H9 (cell line): ENCODE measurements around the gene FSTL4. TPM values are rescaled to one million over a fixed set of nuclear protein-coding genes. Genes with fewer than 3 reads are reported as not detected.

ENCODE experiments used
- DNase-seq: peaks from one replicate; pipeline ENCODE4 v3.0.0-alpha.2; 2017
- H2AFZ ChIP-seq: one replicate; pipeline ENCODE4 v1.6.1; 2013; ENCODE audit warnings: mild to moderate bottlenecking, low read length, control low read depth, moderate library complexity
- H2AK5ac ChIP-seq: 2 replicates; pipeline ENCODE4 v1.6.1; 2013; ENCODE audit warnings: low read length, control low read depth, mixed read lengths; ENCODE audit not compliant: insufficient read length
- H2BK120ac ChIP-seq: one replicate; pipeline ENCODE4 v1.6.1; 2013; ENCODE audit warnings: low read depth, mild to moderate bottlenecking, low read length, control low read depth, inconsistent platforms; ENCODE audit not compliant: poor library complexity, severe bottlenecking
- H2BK12ac ChIP-seq: 2 replicates; pipeline ENCODE4 v1.6.1; 2013; ENCODE audit warnings: low read length, control low read depth, mixed read lengths, low read depth; ENCODE audit not compliant: insufficient read length
- H2BK15ac ChIP-seq: 2 replicates; pipeline ENCODE4 v1.6.1; 2013; ENCODE audit warnings: low read depth, low read length, control low read depth
- H2BK20ac ChIP-seq: one replicate; pipeline ENCODE4 v1.6.1; 2013; ENCODE audit warnings: low read depth, mild to moderate bottlenecking, low read length, control low read depth, inconsistent platforms; ENCODE audit not compliant: poor library complexity, severe bottlenecking
- H2BK5ac ChIP-seq: 2 replicates; pipeline ENCODE4 v1.6.1; 2013; ENCODE audit warnings: low read length, control low read depth, mixed read lengths; ENCODE audit not compliant: insufficient read length
- H3K14ac ChIP-seq: 2 replicates; pipeline ENCODE4 v1.6.1; 2013; ENCODE audit warnings: low read length, control low read depth; ENCODE audit not compliant: insufficient read depth
- H3K18ac ChIP-seq: 2 replicates; pipeline ENCODE4 v1.6.1; 2013; ENCODE audit warnings: low read depth, mild to moderate bottlenecking, mixed read lengths, low read length, control low read depth; ENCODE audit not compliant: insufficient read length
- H3K23ac ChIP-seq: 2 replicates; pipeline ENCODE4 v1.6.1; 2013; ENCODE audit warnings: low read length, control low read depth, mixed read lengths, low read depth; ENCODE audit not compliant: insufficient read length
- H3K23me2 ChIP-seq: 2 replicates; pipeline ENCODE4 v1.6.1; 2013; ENCODE audit warnings: low read depth, mild to moderate bottlenecking, mixed read lengths, low read length, control low read depth; ENCODE audit not compliant: insufficient read length, poor library complexity, severe bottlenecking
- H3K27ac ChIP-seq: 2 replicates; pipeline ENCODE4 v1.5.1; 2013; ENCODE audit warnings: low read length, control low read depth, mixed read lengths, low read depth; ENCODE audit not compliant: insufficient read length
- H3K27me3 ChIP-seq: 2 replicates; pipeline ENCODE4 v1.6.1; 2013; ENCODE audit warnings: low read length, control low read depth, inconsistent platforms; ENCODE audit not compliant: insufficient read depth
- H3K4ac ChIP-seq: 2 replicates; pipeline ENCODE4 v1.6.1; 2013; ENCODE audit warnings: low read depth, mild to moderate bottlenecking, control low read depth, inconsistent platforms, low read length, moderate library complexity
- H3K4me1 ChIP-seq: 2 replicates; pipeline ENCODE4 v1.6.1; 2013; ENCODE audit warnings: low read length, control low read depth, inconsistent platforms; ENCODE audit not compliant: insufficient read depth
- H3K4me2 ChIP-seq: 2 replicates; pipeline ENCODE4 v1.6.1; 2013; ENCODE audit warnings: low read length, control low read depth, mixed read lengths; ENCODE audit not compliant: insufficient read length, insufficient read depth
- H3K56ac ChIP-seq: 2 replicates; pipeline ENCODE4 v1.6.1; 2013; ENCODE audit warnings: low read depth, mild to moderate bottlenecking, mixed read lengths, low read length, control low read depth; ENCODE audit not compliant: insufficient read length
- H3K79me1 ChIP-seq: 2 replicates; pipeline ENCODE4 v1.6.1; 2013; ENCODE audit warnings: low read depth, mild to moderate bottlenecking, moderate library complexity, low read length, control low read depth, inconsistent platforms; ENCODE audit not compliant: insufficient read depth, poor library complexity, severe bottlenecking
- H3K79me2 ChIP-seq: 2 replicates; pipeline ENCODE4 v1.6.1; 2013; ENCODE audit warnings: low read length, control low read depth, inconsistent platforms; ENCODE audit not compliant: insufficient read depth
- H3K9ac ChIP-seq: 2 replicates; pipeline ENCODE4 v1.6.1; 2013; ENCODE audit warnings: low read length, control low read depth, mixed read lengths; ENCODE audit not compliant: insufficient read length; ENCODE audit errors: extremely low read depth
- H3K9me3 ChIP-seq: one replicate; pipeline ENCODE4 v1.6.1; 2013; ENCODE audit warnings: low read depth, low read length, inconsistent platforms; ENCODE audit not compliant: control insufficient read depth
- H3T11ph ChIP-seq: one replicate; pipeline ENCODE4 v1.6.1; 2013; ENCODE audit warnings: mild to moderate bottlenecking, low read length, control low read depth, inconsistent platforms
- H4K20me1 ChIP-seq: one replicate; pipeline ENCODE4 v1.6.1; 2013; ENCODE audit not compliant: control insufficient read depth, insufficient read length, insufficient read depth
- H4K5ac ChIP-seq: 2 replicates; pipeline ENCODE4 v1.6.1; 2013; ENCODE audit warnings: low read depth, mild to moderate bottlenecking, mixed read lengths, low read length, control low read depth; ENCODE audit not compliant: insufficient read length
- H4K8ac ChIP-seq: replicated peaks from 2 replicates; pipeline ENCODE4 v1.6.1; 2013; ENCODE audit warnings: low read length, control low read depth, mixed read lengths, low read depth; ENCODE audit not compliant: insufficient read length
- H4K91ac ChIP-seq: 2 replicates; pipeline ENCODE4 v1.6.1; 2013; ENCODE audit warnings: low read depth, mild to moderate bottlenecking, moderate library complexity, mixed read lengths, low read length, control low read depth; ENCODE audit not compliant: insufficient read length
- H3K27ac Mint-ChIP-seq, 3 experiments: 2 replicates in 2 of 3; 3 replicates in 1 of 3; pipeline ENCODE4 v1.8.0; 2020 to 2021; ENCODE audit warnings: mixed read lengths in 3 of 3, mild to moderate bottlenecking in 1 of 3, moderate library complexity in 1 of 3
- H3K27me3 Mint-ChIP-seq: 2 replicates; pipeline ENCODE4 v1.8.0; 2021; ENCODE audit warnings: low read depth, mild to moderate bottlenecking, moderate library complexity, mixed read lengths
- H3K36me3 Mint-ChIP-seq, 3 experiments: 2 replicates in 2 of 3; 3 replicates in 1 of 3; pipeline ENCODE4 v1.8.0; 2020 to 2021; ENCODE audit warnings: low read depth in 3 of 3, mixed read lengths in 3 of 3; ENCODE audit not compliant: insufficient read depth in 1 of 3
- H3K4me1 Mint-ChIP-seq, 2 experiments: 2 replicates each; pipeline ENCODE4 v1.8.0; 2020; ENCODE audit warnings: mixed read lengths in 2 of 2
- H3K4me3 Mint-ChIP-seq, 2 experiments: 2 replicates in 1 of 2; 3 replicates in 1 of 2; pipeline ENCODE4 v1.8.0; 2020 to 2021; ENCODE audit warnings: mild to moderate bottlenecking in 2 of 2, mixed read lengths in 2 of 2, moderate library complexity in 1 of 2
- H3K9me3 Mint-ChIP-seq, 2 experiments: 2 replicates in 1 of 2; 3 replicates in 1 of 2; pipeline ENCODE4 v1.8.0; 2020; ENCODE audit warnings: mild to moderate bottlenecking in 2 of 2, mixed read lengths in 2 of 2, moderate library complexity in 1 of 2
- WGBS: extraction: QIAGEN DNeasy Blood & Tissue Kit; methylation state at CpG from one replicate; pipeline ENCODE4 v1.1.7; 2013; ENCODE audit warnings: missing lambda C conversion rate, low lambda C conversion rate, mixed read lengths; ENCODE audit not compliant: insufficient read length; ENCODE audit errors: extremely low coverage; 5-methylcytosine and 5-hydroxymethylcytosine counted together
- total RNA-seq: library from RNA; stranded (reverse); gene quantifications from 2 replicates; pipeline ENCODE4 v1.2.1, GENCODE V29; 2021
- TF ChIP-seq, protein P1 (sequence below): fragments of 200-600 bp; sonication (generic); conservative IDR thresholded peaks from 3 replicates; pipeline ENCODE4 v1.8.0; 2021; ENCODE audit warnings: antibody characterized with exemption, mild to moderate bottlenecking

FSTL4 gene
- total RNA-seq, 1 experiment from 2014 or later = 5.7 TPM

- Histone ChIP-seq H3K27me3 (no peaks in the 10 kb centered on the region), H3K79me1 (no peaks in the 10 kb centered on the region), H3K4ac (no peak overlapping the region), H3K14ac (no peak overlapping the region), H3K23me2 (no peaks in the 10 kb centered on the region), H3K9me3 (no peaks in the 10 kb centered on the region), H3K18ac (no peak overlapping the region), H4K20me1 (no peaks in the 10 kb centered on the region), H3K4me1 (no peaks in the 10 kb centered on the region), H2BK5ac (no peak overlapping the region), H2AFZ (no peak overlapping the region), H3K4me2 (no peak overlapping the region), H3K56ac (no peak overlapping the region), H2BK15ac (no peak overlapping the region), H3K9ac (no peak overlapping the region), H2BK12ac (no peak overlapping the region), H2BK20ac (no peak overlapping the region), H4K5ac (no peak overlapping the region), H3K27ac (no peak overlapping the region), H4K91ac (no peak overlapping the region), H3K23ac (no peak overlapping the region), H3T11ph (no peak overlapping the region), H2BK120ac (no peak overlapping the region), H4K8ac (no peak overlapping the region), H3K79me2 (no peaks in the 10 kb centered on the region), H2AK5ac (no peak overlapping the region)
- no CpG with 5 or more reads among the region's 4 CpGs for WGBS
- Mint-ChIP-seq H3K9me3 (no peaks in the 10 kb centered on the region), H3K27ac (no peak overlapping the region), H3K4me3 (no peak overlapping the region), H3K36me3 (no peaks in the 10 kb centered on the region), H3K4me1 (peaks cover under 1% of the 10 kb centered on the region in 2 experiments; a peak in 2 of 4 replicates), H3K27me3 (no peaks in the 10 kb centered on the region)
- DNase-seq = no peak
- TF ChIP-seq, protein P1, sequence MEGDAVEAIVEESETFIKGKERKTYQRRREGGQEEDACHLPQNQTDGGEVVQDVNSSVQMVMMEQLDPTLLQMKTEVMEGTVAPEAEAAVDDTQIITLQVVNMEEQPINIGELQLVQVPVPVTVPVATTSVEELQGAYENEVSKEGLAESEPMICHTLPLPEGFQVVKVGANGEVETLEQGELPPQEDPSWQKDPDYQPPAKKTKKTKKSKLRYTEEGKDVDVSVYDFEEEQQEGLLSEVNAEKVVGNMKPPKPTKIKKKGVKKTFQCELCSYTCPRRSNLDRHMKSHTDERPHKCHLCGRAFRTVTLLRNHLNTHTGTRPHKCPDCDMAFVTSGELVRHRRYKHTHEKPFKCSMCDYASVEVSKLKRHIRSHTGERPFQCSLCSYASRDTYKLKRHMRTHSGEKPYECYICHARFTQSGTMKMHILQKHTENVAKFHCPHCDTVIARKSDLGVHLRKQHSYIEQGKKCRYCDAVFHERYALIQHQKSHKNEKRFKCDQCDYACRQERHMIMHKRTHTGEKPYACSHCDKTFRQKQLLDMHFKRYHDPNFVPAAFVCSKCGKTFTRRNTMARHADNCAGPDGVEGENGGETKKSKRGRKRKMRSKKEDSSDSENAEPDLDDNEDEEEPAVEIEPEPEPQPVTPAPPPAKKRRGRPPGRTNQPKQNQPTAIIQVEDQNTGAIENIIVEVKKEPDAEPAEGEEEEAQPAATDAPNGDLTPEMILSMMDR = no peak
Measured at GRCh38 chr5:133311176-133311575, 301.2 kb downstream of the FSTL4 start.
